ENCODE measurements around the gene MCCD1.

Gene MCCD1

DNA sequence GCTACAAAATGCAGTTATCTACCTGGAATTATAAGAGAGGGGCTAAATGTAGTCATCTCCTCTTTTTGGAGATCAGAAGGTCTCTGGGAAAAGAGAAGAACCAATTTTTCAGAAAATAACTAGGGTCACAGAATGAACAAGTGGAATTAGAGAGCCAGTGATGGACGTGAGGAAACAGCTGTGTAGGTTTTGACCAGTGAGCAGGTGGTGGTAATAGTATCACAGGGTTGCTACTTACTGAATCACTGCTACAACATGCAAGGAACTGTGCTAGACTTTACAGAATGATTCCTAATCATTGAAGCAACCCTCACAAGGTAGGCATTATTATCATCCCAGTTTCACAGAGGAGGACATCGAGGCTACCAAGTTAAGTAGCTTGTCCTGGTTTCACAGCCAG lies 15.9 kb downstream of the MCCD1 start:
- no peak for DNase-seq

DNA sequence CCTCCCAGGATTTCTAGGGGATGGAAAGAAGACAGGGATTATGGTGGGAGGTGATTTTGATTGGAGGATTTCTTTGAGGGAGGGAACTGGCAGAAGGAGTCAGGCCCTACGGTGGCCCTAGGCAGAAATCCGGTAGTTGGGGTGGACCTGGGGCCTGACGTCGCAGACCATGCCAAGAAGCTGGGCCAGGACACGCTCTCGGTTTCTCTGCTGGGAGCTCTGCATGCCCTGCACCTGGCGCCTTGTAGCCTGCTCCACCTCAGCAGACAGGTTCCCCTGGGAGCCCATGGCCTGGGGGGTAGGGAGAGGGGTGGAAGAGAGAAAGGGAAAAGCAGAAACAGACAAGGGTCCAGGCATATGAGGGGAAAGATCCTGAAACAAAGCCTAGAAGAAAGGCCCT lies 16.5 kb downstream of the MCCD1 start:
- DNase-seq: no peak

DNA sequence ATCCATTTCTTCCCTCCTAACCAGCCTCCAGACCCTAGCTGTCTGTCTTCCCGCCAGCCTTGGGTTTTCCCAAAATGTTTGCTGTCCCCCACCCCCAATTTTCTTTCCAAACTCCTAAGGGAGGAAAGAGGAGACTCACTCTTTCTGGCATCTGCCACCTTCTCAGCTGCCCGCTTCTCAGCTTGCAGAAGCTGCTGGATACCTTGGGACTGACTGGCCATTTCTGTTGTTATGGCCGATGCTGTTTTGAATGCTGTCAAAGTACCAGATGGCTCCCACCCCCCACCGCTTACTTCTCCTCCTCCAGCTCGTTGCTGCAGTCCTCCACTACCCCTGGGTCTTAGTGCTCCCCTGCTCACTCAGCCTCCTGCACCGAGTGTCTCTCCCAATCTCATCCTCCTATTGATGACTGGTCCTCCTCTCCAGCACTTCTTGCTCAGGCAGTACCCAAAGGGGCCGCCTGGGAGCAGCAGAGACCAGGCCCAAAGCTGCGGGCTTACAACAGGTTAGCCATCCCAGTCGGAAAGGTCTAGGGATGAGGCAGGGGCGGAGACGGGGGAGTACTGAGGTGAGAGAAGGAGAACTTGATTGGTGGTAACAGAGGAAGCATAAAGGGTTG lies 17.7 kb downstream of the MCCD1 start, which contains the start of gene ATP6V1G2:
ATP6V1G2 (minus strand) TSS at position 270 of the 619 bp plus-strand sequence; CDS start at position 221, 49 bp downstream.
- DNase-seq: peak; percentile 83 to 87 (median 85)

DNA sequence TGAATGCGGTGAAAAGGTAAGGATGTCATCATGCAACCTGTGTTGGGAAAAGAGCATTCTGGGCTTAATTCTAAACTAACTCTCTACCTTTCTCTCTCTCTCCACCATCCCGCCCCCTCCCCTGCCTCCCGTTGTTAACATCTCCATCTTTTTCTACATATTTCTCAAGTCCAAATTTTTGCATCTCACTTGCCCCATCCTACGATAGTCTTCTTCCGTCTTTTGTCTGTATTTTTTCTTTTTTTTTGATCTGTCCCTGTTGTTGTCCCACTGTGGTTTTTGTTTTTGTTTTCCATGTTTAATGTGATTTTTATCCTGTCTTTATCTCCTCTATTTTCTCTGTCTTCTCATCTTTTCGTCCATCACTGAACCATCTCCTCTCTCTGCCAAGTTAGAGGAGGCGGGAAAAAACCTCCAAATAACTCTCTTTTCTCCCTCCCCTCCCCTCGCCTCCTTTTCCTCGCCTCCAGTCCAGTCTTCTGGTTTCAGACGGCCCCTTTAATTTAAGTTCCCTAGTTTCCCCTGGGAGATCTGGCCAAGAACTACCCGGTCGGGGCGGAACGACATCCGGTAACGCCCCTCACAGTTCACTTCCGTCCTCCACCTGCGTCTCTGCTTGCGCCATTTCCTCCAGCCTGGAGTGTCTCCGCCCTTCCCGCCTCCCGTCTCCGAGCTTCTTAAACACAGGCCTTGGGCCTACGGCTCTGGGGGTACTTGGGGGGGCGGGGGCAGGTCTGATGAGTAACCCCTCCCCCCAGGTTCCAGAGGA lies 18.4 kb downstream of the MCCD1 start, which contains the start of gene NFKBIL1:
NFKBIL1 (plus strand) TSS at position 651 of the 769 bp plus-strand sequence; CDS start at position 738, 87 bp downstream.
- DNase-seq: peak; percentile 95 to 97 (median 96)

DNA sequence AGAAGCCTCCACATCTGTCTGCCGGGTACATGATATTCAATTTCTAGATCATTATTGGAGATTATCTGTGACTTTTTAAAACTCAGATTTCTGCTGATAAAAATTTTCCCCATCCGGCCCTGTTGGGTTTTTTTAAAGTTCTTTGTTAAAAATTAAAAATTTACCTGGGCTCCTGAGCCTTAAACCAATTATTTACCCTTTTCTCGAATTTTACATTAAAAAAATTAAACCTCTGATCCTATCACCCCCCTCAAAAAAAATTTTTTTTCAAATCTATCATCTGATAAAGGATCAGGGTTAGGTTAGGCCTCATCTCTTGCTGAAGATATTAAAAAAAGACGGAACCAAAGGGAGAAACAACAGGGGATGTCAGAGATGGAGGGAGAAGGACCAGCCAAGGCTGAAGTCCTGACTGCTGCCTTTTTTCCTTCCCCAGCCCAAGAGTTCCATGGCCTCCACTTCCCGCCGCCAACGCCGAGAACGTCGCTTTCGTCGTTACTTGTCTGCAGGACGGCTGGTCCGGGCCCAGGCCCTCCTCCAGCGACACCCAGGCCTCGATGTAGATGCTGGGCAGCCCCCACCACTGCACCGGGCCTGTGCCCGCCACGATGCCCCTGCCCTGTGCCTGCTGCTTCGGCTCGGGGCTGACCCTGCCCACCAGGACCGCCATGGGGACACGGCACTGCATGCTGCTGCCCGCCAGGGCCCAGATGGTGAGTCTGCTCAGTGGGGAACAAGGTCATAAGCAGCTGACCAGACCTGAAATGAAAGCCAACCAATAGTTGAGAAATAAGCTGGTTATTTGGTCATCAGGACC lies 19.2 kb downstream of the MCCD1 start:
- DNase-seq: peak; percentile 35 to 56 (median 43)

DNA sequence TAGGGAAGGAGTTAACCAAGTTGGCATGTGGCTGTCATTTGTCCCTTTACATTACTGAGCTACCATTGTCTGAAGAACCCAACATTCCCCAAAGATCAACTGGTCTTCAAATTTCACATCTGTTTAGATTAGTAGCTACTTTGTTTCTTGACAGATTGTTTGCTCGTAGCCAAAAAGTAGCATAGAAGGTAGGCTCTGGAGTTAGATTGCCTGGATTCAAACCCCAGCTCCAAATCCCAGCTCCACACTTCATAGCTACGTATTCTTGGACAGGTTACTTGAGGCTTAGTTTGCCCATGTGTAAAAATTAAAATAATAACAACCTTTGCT lies 19.7 kb downstream of the MCCD1 start:
- no peak for DNase-seq

DNA sequence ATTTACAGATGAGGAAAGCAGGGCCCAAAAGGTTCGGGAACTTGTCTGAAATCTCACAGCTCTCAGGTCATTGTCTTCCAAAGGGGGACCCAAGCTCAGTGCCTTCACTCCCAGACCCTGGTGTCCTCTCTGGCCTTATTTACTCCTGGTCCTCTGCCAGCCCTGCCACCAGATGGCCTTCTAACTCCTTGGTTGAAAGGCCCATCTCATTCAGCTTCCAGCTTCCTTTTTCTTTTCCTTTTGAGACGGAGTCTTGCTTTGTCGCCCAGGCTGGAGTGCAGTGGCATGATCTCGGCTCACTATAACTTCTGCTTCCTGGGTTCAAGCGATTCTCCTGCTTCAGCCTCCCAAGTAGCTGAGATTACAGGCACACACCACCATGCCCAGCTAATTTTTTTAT lies 22.6 kb downstream of the MCCD1 start:
- peak; percentile 89 to 92 (median 91) for DNase-seq

DNA sequence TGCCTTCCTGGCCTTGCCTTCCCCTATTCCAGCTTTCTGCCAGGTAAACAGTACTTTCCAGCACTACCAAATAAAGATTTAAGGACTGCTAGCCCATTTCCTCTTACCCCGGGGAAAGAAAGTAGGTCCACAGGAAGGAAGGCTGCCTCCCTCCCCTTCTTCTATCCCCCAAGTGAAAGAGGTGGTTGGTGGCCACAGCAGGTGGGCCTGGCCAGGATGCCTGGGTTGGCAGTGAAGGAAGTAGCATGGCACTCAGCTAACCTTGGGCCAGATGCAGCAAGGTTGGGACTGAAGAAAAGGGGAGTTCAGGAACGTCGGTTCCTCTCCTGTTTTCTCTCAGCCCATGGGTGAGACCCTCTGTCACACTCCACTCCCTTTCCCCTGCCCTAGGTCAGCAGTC lies 27.5 kb downstream of the MCCD1 start:
- no peak for DNase-seq

DNA sequence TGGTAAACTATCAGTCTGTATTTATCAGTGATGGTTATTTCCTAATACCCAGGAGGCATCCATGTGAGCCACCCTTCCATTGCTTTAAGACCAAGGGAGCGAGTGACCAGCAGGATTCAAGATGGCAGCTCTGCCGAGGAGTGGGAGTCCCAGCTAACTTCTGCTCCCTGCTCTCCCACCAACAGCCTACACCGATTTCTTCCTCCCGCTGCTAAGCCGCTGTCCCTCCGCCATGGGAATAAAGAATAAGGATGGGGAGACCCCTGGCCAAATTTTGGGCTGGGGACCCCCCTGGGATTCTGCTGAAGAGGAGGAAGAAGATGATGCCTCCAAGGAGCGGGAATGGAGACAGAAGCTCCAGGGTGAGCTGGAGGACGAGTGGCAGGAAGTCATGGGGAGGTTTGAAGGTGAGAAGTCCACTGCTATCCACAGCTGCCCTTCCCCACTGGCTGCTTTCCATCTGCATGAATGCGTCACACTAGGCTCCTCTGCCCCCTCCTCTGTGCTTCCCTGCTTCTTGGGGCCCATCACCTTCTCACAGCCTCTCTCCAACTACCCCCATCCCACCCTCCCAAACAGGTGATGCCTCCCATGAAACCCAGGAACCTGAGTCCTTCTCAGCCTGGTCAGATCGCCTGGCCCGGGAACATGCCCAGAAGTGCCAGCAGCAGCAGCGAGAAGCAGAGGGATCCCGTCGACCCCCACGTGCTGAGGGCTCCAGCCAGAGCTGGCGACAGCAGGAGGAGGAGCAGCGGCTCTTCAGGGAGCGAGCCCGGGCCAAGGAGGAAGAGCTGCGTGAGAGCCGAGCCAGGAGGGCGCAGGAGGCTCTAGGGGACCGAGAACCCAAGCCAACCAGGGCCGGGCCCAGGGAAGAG lies 28.9 kb downstream of the MCCD1 start:
- DNase-seq: peak in 1 of 3 donors; percentile 31

DNA sequence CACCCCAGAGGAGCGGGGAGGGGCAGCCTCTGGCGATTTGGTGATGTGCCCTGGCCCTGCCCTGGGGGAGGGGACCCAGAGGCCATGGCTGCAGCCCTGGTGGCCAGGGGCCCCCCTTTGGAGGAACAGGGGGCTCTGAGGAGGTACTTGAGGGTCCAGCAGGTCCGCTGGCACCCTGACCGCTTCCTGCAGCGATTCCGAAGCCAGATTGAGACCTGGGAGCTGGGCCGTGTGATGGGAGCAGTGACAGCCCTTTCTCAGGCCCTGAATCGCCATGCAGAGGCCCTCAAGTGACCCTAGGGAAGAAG lies 29.5 kb downstream of the MCCD1 start:
- no peak for DNase-seq

DNA sequence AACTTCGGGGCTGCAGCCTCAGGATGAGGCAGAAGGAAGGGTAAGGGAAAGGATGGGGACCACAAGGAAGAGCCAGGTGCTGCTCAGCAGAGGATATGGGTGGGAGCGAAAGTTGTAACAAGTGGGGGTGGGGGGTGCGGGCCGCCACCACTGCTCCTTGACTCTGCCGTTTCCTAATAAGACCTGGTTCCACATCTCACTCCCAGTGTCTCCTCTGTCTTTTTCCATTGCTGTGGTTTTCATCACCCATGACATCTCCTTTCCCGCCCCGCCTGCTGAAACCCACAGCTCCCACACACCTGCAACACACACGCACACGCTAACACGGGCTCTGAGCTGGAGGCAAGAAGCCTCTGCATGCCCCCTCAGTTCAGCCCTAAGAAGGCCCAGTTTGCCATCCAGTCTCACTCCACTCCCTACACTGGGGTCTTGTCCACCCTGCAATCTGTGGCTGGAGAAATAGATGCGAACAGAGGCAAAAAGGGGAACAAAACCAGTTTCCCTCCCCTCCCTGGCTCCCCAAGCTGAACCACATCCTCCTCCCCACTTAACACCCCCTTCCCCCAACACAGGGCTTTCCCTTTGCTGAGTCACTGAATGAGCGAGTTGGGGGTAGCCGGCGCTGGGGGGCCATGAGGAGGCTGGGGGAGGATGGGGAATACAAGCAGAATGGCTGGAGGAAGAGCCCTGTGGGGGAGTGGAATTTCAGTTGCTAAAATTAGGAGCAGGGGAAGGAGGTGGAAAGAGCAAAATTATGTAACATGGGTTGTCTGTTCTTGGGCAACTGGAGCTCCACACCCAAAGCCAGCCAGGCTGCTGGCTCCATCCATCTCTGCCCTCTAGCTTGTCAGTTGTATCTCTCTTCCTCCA lies 30.1 kb downstream of the MCCD1 start:
- peak; percentile 97 to 98 (median 98) for DNase-seq

DNA sequence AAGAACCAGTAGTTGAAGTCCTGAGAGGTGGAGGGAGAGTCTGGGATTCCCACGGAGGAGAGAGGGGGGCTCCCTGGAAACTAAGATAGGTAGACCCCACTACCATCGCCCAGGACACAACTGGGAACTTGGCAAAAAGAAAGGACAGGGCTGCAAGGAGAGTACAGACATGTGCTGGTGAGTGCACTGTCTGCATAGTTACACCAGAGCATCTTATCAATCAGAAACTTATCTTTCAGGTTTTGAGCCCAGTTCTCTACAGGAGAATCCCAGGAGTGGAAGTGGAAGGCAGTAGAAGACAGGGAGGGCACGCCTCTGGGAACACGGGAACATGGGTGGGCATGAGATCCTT lies 30.8 kb downstream of the MCCD1 start:
- no peak for DNase-seq

DNA sequence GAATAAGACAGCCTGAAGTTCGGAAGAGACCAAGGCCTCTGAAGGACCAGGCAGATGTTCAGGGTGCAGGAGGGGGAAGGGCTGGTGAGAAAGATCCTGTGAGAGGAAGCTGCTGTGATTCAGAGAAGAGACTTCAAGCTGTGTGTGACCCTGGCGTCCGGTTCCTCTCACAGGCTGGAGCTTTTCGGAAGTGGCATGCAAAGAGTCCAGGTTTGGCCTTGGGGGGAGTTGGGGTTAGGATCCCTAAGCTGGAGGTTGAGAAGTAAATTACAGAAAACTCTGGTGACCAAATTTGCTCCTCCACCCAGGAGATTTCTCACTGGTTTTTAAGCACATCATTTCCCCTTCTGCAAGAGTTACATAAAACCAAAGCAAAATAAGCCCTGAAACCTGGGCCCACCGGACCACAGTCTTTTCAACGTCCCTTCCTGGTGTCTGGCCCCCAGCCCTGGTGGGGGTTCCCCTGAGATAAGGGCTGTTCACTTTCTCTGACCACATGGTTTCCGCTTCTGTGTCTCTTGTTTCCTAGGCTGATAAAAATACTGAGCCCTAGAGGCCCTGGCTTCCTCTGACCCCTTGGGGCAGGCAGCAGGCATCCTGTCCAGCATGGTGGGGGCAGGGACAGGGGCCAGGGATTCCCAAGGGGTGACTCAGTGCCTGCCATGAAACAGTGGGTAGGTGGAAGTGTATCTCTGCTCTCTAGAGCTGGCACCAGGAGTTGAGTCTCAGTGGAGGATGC lies 31.4 kb downstream of the MCCD1 start:
- DNase-seq: peak; percentile 93 to 94 (median 94)

DNA sequence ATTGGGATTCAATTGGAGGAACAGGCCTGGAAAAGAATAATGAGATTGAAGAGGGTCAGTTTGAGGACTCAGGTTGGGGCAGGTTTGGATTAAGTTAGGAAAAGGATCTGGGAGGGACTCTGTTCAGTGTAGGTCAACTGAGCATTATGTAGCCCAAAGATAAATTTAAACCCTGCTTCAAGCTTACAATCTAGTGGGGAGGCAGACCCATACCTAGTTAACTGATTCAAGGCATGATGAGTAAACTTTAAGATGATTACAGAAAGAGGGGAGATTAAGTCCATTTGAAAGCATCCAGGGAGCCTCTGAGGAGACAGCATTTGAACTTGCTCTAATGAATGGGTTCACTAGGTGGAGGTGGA lies 31.9 kb downstream of the MCCD1 start:
- DNase-seq: no peak

DNA sequence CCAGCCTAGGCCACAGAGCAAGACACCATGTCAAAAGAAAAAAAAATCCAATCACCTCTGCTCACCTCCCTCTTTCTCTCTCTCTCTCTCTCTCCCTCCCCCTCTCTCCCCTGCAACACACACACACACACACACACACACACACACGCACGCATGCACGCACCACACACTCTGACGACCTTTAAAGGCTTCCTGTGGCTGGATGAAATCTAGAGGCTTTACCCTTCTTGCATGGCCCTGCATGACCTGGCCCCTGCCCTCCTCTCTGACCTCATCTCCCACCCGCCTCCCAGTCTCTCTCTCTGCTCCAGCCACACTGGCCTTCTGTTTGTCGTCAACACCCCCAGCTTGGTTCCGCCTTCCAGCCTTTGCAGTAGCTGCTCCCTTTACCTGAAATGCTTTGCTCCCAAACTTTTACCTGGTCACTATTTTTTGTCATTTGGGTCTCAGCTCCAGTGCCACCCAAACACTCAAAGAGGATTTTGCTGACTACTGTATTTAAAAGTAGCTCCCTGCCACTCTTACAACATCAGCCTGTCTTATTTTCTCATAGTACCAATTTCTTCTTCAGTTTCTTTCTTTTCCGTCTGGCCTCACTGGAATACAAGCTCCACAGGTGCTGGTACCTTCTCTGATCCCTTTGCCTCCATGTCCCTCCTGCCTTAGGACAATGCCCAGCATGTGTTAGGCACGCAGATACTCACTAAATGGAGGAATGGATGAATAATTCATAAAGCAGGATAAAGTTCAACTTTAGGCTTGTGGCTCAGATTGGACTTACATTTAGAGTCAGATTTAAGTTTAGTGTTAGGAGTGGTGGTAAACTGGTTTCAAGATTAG lies 39.0 kb downstream of the MCCD1 start:
- peak; percentile 70 to 78 (median 78) for DNase-seq

DNA sequence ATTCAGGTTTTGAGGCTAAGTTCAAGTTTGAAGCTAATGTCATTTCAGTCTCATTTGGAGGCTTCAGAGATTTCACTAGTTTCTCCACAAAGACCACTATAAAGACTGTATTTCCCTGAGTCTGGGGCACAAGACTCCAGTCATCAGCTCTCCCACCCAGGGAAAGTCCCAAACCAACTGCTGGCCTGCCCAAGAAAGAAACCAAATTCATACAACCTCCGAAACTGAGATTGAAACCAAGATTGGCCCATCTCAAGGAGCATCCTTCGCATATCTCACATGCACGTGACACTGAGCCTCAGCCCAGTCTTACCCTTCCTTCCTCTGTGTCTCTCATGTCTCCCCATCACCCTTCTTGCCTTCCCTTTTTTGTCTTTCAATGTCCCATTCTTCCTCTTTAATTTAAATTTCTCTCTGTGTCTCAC lies 39.8 kb downstream of the MCCD1 start:
- peak; percentile 93 to 98 (median 97) for DNase-seq

DNA sequence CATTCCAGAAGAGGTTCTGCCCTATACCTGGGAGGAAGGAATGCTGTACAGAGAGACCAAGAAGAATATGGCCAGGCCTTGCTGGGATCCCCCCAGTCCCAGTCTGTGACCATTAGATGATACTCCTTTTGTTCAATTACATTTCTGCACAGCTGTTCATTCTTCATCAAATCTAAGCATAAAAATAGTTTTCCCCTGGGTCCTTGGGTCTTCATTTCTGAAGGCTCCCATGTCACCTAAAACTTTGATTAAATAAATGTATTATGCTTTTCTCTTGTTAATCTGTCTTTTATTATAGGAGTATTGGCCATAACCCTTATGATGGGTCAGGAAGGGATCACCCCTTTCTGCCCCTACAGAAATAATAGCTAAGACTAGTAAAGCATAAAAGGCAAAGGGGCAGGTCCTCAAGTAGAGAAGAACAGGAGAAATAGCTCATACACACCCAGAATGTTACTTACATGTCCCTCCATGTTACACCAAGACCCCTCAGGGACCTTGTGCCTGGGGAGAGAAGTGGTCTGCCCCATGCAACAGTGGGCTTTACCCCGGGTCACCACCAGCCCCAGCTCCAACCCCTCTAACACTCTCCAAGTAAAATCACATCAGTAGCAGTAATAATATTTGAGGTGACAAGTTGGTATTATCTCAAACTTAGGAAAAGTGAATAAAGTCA lies 41.2 kb downstream of the MCCD1 start:
- DNase-seq: no peak

DNA sequence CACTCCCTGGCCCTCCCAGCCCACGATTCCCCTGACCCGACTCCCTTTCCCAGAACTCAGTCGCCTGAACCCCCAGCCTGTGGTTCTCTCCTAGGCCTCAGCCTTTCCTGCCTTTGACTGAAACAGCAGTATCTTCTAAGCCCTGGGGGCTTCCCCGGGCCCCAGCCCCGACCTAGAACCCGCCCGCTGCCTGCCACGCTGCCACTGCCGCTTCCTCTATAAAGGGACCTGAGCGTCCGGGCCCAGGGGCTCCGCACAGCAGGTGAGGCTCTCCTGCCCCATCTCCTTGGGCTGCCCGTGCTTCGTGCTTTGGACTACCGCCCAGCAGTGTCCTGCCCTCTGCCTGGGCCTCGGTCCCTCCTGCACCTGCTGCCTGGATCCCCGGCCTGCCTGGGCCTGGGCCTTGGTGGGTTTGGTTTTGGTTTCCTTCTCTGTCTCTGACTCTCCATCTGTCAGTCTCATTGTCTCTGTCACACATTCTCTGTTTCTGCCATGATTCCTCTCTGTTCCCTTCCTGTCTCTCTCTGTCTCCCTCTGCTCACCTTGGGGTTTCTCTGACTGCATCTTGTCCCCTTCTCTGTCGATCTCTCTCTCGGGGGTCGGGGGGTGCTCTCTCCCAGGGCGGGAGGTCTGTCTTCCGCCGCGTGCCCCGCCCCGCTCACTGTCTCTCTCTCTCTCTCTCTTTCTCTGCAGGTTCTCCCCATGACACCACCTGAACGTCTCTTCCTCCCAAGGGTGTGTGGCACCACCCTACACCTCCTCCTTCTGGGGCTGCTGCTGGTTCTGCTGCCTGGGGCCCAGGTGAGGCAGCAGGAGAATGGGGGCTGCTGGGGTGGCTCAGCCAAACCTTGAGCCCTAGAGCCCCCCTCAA lies 43.5 kb downstream of the MCCD1 start, which contains the start of gene LTA:
LTA (plus strand) TSS at position 249 of the 871 bp plus-strand sequence; CDS start at position 703, 454 bp downstream.
- DNase-seq: no peak
